Naive B cell (primary cell): ENCODE measurements around the gene SAXO2. TPM values are rescaled to one million over a fixed set of nuclear protein-coding genes. Genes with fewer than 3 reads are reported as not detected.
"Not testable (repeated sequence)": the region's sequence is repeated elsewhere in the genome, so short reads cannot be mapped to it uniquely, and the experiment has no call there.

Source experiments
- ATAC-seq, 2 donors: fragments of 150-1000 bp; cut with Tn5 transposase; 2 replicates each; pipeline ENCODE4 v1.10.0; 2021; ENCODE audit warnings: low read depth in 2 of 2, mild to moderate bottlenecking in 2 of 2, moderate library complexity in 2 of 2
- DNase-seq: peaks from one replicate; pipeline ENCODE4 v3.0.0; 2022
- H3K27ac Mint-ChIP-seq, 6 donors: one replicate each; pipeline ENCODE4 v1.8.0; 2020 to 2022; ENCODE audit warnings: mild to moderate bottlenecking in 6 of 6, mixed read lengths in 6 of 6, moderate library complexity in 5 of 6, inconsistent platforms in 2 of 6
- H3K27me3 Mint-ChIP-seq, 3 donors: one replicate each; pipeline ENCODE4 v1.8.0; 2021 to 2022; ENCODE audit warnings: mixed read lengths in 3 of 3, mild to moderate bottlenecking in 1 of 3
- H3K36me3 Mint-ChIP-seq, 2 donors: one replicate each; pipeline ENCODE4 v1.8.0; 2020 to 2022; ENCODE audit warnings: mixed read lengths in 2 of 2, inconsistent platforms in 1 of 2, mild to moderate bottlenecking in 1 of 2
- H3K4me1 Mint-ChIP-seq, 3 donors: one replicate each; pipeline ENCODE4 v1.8.0; 2020 to 2022; ENCODE audit warnings: mixed read lengths in 3 of 3, inconsistent platforms in 1 of 3, mild to moderate bottlenecking in 1 of 3, moderate library complexity in 1 of 3
- H3K4me3 Mint-ChIP-seq, 8 donors: one replicate each; pipeline ENCODE4 v1.8.0; 2020 to 2022; ENCODE audit warnings: mild to moderate bottlenecking in 8 of 8, mixed read lengths in 8 of 8, moderate library complexity in 8 of 8, inconsistent platforms in 2 of 8
- H3K9me3 Mint-ChIP-seq, 7 donors: one replicate each; pipeline ENCODE4 v1.8.0; 2020 to 2022; ENCODE audit warnings: mixed read lengths in 7 of 7, mild to moderate bottlenecking in 5 of 7, inconsistent platforms in 2 of 7, moderate library complexity in 1 of 7
- polyA plus RNA-seq, 6 donors: library from polyadenylated mRNA; unstranded; fragments of 300-500 nt; fragmentation: Illumina TruSeq; gene quantifications; one replicate each; pipeline ENCODE4 v1.2.3, GENCODE V29; 2021; ENCODE audit warnings: low read depth in 6 of 6

SAXO2 gene
- polyA plus RNA-seq, 6 donors from 2014 or later = 0.80 to 24.0 (median 4.4) TPM

DNA sequence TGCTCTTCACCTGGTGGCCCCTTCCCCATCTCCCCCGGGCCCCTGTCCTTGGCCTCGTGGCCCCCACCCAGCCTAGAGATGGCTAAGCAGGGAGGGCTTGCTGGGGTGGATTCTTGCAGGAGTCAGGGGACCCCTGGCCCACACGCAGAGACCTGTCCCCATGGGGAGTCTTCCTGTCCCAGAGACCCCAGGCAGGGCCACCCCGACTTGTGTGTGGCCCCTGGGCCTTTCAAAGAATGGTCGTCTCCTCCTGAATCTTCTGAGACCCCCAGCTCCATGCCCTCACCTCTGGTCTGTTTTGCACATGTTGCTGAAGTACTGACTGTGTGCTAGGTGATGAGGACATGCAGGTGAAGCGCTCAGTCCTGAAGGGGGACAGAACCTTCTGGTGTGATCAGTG is 58.2 kb downstream of the SAXO2 start:
- H3K4me3 Mint-ChIP-seq, H3K27ac Mint-ChIP-seq, H3K36me3 Mint-ChIP-seq, H3K27me3 Mint-ChIP-seq, H3K4me1 Mint-ChIP-seq, DNase-seq, ATAC-seq, H3K9me3 Mint-ChIP-seq: not testable (repeated sequence)

DNA sequence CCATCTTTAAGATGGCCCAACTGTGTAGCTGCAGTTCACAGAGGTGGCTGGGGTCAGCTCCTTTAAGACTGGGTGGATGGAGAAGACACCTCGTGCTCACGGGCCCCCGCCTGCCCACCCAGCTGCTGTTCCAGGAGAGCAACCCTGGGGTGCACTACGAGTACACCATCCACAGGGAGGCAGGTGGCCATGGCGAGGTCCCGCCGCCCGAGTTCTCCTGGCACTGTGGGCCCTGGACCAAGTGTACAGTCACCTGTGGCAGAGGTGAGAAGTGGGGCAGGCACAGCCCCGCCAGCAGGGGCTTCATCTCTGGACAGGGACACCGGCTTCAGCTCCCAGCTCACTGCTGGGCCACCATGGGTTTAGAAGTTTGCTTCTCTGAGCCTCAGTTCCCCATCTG is 59.9 kb downstream of the SAXO2 start:
- DNase-seq, H3K36me3 Mint-ChIP-seq, H3K27me3 Mint-ChIP-seq, H3K4me3 Mint-ChIP-seq, H3K27ac Mint-ChIP-seq, H3K4me1 Mint-ChIP-seq, ATAC-seq, H3K9me3 Mint-ChIP-seq: not testable (repeated sequence)

DNA sequence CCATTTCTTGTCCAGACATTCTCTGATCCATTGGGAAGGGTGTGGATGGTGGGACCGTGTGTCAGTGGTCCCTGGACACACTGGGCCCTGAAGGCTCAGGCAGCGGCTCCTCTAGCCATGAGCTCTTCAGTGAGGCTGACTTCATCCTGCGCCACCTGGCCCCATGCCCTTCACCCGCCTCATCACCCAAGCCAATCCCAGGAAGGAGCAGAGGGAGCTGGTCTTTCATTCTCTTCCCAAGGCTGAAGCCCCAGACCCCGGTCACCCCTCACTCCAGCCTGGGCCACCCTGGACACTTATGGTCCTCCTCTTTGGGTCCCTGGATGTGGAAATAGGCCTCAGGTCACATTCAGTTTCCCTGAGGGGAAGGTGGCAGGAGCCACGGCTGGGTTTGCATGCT is 62.2 kb downstream of the SAXO2 start:
- H3K36me3 Mint-ChIP-seq, H3K9me3 Mint-ChIP-seq, H3K27ac Mint-ChIP-seq: not testable (repeated sequence)

DNA sequence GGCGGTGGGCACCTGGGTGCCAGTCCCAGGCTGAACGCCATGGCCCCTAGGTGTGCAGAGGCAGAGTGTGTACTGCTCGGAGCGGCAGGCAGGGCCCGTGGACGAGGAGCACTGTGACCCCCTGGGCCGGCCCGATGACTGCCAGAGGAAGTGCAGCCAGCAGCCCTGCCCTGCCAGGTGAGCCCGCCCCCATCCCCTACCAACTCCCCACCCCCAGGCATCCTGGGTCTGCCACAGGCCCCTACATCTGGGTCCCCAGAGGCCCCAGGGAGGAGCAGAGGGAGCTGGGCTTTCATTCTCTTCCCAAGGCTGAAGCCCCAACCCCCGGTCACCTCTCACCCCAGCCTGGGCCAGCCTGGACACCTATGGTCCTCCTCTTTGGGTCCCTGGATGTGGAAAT is 63.0 kb downstream of the SAXO2 start:
- not testable (repeated sequence) for H3K9me3 Mint-ChIP-seq, DNase-seq, H3K4me3 Mint-ChIP-seq, H3K27me3 Mint-ChIP-seq, H3K4me1 Mint-ChIP-seq, ATAC-seq, H3K36me3 Mint-ChIP-seq
- H3K27ac Mint-ChIP-seq = peak overlapping the region in 2 of 6 donors; percentile 29 to 47

More for the DNA sequence above, 62.2 kb downstream of the SAXO2 start:
- DNase-seq, ATAC-seq, H3K4me1 Mint-ChIP-seq, H3K27me3 Mint-ChIP-seq, H3K4me3 Mint-ChIP-seq: not testable (repeated sequence)

DNA sequence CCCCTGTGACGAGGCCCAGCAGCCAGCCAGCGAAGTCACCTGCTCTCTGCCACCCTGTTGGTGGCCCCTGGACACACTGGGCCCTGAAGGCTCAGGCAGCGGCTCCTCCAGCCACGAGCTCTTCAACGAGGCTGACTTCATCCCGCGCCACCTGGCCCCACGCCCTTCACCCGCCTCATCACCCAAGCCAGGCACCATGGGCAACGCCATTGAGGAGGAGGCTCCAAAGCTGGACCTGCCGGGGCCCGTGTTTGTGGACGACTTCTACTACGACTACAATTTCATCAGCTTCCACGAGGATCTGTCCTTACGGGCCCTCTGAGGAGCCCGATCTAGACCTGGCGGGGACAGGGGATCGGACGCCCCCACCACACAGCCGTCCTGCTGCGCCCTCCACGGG is 64.3 kb downstream of the SAXO2 start:
- peak overlapping the region in 2 of 6 donors; percentile 21 to 81 for H3K27ac Mint-ChIP-seq
- not testable (repeated sequence) for H3K36me3 Mint-ChIP-seq, H3K4me3 Mint-ChIP-seq, H3K9me3 Mint-ChIP-seq, H3K27me3 Mint-ChIP-seq, DNase-seq, H3K4me1 Mint-ChIP-seq, ATAC-seq

DNA sequence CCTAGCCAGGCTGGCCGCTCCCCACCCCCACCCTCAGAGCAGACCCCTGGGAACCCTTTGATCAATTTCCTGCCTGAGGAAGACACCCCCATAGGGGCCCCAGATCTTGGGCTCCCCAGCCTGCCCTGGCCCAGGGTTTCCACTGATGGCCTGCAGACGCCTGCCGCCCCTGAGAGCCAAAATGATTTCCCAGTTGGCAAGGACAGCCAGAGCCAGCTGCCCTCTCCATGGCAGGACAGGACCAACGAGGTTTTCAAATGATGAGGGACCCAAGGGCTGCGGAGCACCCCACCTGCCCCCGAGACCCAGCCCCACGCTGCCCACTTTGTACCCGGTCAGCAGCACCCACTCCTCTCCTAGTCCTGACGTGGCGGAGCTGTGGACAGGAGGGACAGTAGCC is 64.8 kb downstream of the SAXO2 start:
- H3K4me3 Mint-ChIP-seq, H3K27ac Mint-ChIP-seq, DNase-seq, H3K9me3 Mint-ChIP-seq, H3K36me3 Mint-ChIP-seq, H3K27me3 Mint-ChIP-seq, H3K4me1 Mint-ChIP-seq, ATAC-seq: not testable (repeated sequence)

DNA sequence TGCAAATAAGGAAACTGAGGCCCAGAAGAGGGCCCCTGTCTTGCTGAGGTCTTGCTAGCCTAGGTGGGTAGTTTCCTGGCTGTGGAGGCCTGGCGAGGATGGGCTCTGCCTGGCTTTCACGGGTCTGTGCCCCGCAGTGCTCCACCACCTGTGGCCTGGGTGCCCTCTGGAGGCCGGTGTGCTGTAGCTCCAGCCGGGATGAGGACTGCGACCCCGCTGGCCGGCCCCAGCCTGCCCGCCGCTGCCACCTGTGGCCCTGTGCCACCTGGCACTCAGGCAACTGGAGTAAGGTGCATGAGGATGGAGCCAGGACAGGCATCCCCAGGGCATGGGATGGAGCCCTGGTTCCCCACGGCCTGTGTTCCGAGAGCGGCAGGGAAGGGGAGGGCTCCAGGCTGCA is 66.4 kb downstream of the SAXO2 start:
- H3K4me3 Mint-ChIP-seq, H3K4me1 Mint-ChIP-seq, ATAC-seq, H3K27ac Mint-ChIP-seq, H3K36me3 Mint-ChIP-seq, DNase-seq, H3K27me3 Mint-ChIP-seq, H3K9me3 Mint-ChIP-seq: not testable (repeated sequence)

DNA sequence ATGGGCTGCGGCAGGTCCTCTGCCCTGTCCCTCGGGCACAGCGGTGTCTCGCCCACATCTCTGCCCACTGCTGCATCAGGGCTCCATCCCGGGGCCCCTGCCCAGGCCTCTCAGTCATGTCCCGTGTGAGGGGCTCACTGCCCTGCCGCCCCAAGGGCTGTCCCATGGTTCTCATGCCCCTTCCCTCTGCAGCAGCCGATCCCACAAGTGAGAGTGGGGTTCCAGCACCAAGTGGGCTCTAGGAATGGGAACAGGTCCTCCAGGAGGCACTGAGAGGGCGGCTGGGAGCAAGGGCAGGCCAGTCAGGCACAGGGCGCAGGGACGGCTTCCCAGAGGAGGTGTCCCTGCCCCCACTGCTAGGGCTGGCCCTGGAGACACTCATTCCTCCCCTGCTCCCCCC is 68.3 kb downstream of the SAXO2 start:
- not testable (repeated sequence) for H3K27me3 Mint-ChIP-seq, H3K36me3 Mint-ChIP-seq, DNase-seq, H3K4me3 Mint-ChIP-seq, ATAC-seq, H3K4me1 Mint-ChIP-seq, H3K9me3 Mint-ChIP-seq, H3K27ac Mint-ChIP-seq

DNA sequence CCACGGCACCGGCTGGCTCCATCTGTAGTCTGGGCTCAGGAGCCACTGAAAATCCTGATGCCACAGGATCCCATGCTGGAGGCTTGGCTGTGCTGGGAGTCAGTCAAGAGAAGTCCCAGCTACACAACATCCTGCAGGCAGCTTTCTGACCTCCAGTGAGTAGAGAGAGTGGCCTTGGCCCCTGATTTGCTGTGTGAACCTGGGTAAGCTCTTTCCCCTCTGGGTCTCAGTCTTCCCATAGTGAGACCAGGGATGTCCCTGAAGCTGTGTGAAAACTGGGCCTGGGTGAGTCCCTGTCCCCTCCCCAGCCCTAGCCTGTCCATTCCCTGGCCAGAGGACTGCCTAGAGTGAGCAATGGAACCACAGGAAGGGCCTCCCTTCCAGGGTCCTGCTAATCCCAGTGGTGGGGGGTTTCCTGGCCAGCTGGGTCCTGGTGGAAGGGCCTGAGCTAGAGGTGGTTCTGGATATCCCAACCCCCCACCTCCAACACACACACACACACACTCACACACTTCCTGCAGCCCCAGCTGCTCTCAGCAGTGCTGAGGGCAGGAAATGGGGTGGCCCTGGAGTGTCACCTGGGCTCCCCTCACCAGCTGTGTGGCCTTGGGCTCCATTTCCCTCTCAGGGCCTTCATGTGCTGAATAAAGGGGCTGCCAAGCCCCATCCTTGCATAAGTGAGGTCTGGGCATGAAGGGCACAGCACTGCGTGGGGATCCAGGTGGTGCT is 69.1 kb downstream of the SAXO2 start:
- not testable (repeated sequence) for DNase-seq, H3K4me3 Mint-ChIP-seq, H3K36me3 Mint-ChIP-seq, H3K27ac Mint-ChIP-seq, H3K4me1 Mint-ChIP-seq, H3K9me3 Mint-ChIP-seq, H3K27me3 Mint-ChIP-seq
- peak; percentile 92 to 95 for ATAC-seq

DNA sequence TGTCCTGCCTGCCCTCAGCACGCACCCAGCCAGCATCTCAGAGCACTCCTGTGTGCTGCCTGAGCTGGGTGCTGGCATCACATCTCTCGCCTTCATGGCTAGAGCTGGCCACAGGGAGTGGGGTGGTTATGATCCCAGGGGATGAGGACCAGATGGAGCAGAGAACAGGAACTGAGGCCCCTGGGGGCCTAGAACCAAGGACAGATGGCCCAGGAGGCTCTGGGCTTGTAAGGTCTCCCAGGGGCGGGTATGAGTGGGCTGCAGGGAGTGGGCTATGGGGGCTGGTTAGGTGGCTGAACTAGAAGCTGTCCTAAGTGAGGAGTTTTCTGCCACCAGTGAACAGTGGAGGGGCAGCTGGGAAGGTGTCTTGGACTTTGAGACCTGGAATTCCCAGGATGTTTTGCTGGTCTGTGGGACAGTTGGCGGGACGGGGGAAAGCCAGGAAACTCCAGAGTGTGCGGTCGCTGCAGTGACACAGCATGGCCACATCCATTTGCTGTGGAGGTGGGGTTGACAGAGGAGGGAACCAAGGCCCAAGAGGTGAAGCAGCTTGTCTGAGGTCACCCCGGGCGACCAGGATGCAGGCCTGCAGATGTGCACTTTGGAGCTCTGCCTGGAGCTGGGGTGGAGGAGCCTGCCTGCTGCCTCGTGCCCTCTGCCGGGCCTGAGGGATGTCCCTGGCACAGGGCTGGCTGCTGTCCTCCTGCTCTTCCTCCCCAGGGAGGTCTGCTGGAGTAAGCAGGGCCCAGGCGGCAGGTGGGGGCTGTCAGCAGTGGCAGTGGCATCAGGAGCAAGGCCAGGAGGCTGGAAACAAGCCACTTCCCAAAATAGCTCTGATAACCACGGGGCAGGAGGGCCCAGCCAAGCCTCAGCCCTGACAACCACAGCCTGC is 70.3 kb downstream of the SAXO2 start:
- DNase-seq, H3K9me3 Mint-ChIP-seq, H3K4me3 Mint-ChIP-seq, H3K4me1 Mint-ChIP-seq, ATAC-seq, H3K27ac Mint-ChIP-seq, H3K27me3 Mint-ChIP-seq, H3K36me3 Mint-ChIP-seq: not testable (repeated sequence)

DNA sequence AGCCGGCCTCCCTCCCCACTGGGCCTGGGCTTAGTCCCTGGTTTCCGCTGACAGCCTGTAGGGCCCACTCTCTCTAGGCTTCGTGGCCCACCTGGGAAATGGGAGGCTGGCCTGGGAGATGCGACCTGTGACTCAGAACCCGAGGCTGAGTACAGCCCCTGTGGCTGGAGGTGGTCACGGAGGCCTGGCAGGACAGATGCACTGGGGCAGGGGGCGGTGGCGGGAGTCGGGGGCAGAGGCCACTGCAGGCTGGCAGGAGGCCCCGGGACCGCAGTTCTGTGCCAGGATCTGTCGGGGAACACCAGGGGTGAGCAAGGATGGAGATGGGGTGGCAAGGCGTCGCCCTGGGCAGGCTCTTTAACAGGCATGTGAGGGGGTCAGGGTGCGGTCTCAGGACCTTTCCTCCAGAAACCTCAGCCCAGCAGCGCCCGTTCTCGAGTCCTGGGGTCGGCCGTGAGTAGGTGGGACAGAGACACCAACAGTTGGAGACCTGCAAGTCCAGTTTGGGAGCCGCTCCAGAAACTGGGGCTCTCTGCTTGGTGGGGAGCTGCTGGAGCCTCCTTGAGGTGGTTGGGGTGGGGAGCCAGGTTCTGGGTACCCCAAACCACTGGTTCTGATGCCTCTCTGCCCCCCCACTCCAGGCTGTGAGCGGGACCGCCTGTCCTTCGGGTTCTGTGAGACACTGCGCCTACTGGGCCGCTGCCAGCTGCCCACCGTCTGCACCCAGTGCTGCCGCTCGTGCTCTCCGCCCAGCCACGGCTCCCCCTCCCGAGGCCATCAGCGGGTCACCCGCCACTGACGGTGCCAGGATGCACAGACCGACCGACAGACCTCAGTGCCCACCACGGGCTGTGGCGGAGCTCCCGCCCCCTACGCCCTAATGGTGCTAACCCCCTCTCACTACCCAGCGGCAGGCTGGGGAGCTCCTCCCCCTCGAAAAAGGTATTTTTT is 71.3 kb downstream of the SAXO2 start:
- H3K27ac Mint-ChIP-seq, H3K4me1 Mint-ChIP-seq, H3K27me3 Mint-ChIP-seq, DNase-seq, H3K36me3 Mint-ChIP-seq, ATAC-seq, H3K4me3 Mint-ChIP-seq, H3K9me3 Mint-ChIP-seq: not testable (repeated sequence)
